GM10248 (cell line): ENCODE measurements around the gene HDAC4.

Source experiments
- CTCF ChIA-PET: fragments of 300-600 bp; sonication (Branson Sonifier 250); formaldehyde crosslinking; extraction: SDS; loops from one replicate; lab custom pipeline; 2021; ENCODE audit warnings: antibody characterized with exemption; lab: Yijun Ruan, JAX
- POLR2A ChIA-PET: fragments of 350-650 bp; sonication (Branson Sonifier 250); formaldehyde crosslinking; extraction: SDS; loops from one replicate; lab custom pipeline; 2020; ENCODE audit warnings: antibody characterized with exemption; lab: Yijun Ruan, JAX
- DNase-seq: peaks from one replicate; pipeline ENCODE4 v3.0.0; 2012; ENCODE audit errors: extremely low spot score
- TF ChIP-seq, protein P1 (sequence below): IDR thresholded peaks from 2 replicates; pipeline ENCODE4 v1.5.1; 2012; ENCODE audit warnings: mild to moderate bottlenecking, low read depth; ENCODE audit errors: extremely low read depth, missing control alignments, control extremely low read depth

Gene HDAC4

DNA sequence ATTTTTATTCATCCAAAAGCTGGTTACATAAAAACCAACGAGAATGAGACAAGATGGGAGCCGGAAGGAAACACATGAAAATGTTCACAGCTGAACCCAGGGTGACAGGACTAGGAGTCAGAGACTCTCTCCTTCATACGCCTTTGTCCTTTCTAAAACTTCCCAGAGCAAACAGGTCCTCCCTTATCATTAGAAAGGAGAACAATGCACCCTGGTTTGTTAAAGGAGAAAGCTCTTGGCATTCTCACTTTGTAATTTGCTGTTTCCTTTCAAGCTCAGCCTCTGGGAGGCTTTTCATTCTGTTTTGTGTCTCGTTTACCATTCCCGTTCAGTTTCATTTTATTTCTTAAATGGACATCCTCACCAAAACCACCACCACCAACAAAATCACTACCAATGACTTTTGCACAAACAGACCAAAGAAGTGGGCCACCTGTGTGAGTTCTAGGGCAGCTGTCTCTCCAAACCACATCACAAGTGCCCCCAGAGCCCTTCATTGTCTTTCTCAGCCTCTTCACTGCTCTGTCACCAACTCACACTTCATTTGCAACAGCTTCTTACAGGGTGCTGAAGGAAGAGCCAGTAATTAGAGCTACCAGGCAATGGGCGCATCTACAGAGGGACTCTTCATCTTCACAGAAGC, 105.3 kb downstream of the HDAC4 start:
- ChIA-PET POLR2A (no interaction called here), CTCF (interaction anchor here (0.9 to 2.1 kb wide), 5 partner anchors 9 to 125 kb away, joined by 3 to 5 read pairs (median 3); no protein-coding TSS in a partner anchor)
- TF ChIP-seq, protein P1, sequence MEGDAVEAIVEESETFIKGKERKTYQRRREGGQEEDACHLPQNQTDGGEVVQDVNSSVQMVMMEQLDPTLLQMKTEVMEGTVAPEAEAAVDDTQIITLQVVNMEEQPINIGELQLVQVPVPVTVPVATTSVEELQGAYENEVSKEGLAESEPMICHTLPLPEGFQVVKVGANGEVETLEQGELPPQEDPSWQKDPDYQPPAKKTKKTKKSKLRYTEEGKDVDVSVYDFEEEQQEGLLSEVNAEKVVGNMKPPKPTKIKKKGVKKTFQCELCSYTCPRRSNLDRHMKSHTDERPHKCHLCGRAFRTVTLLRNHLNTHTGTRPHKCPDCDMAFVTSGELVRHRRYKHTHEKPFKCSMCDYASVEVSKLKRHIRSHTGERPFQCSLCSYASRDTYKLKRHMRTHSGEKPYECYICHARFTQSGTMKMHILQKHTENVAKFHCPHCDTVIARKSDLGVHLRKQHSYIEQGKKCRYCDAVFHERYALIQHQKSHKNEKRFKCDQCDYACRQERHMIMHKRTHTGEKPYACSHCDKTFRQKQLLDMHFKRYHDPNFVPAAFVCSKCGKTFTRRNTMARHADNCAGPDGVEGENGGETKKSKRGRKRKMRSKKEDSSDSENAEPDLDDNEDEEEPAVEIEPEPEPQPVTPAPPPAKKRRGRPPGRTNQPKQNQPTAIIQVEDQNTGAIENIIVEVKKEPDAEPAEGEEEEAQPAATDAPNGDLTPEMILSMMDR: no peak
- no peak for DNase-seq

DNA sequence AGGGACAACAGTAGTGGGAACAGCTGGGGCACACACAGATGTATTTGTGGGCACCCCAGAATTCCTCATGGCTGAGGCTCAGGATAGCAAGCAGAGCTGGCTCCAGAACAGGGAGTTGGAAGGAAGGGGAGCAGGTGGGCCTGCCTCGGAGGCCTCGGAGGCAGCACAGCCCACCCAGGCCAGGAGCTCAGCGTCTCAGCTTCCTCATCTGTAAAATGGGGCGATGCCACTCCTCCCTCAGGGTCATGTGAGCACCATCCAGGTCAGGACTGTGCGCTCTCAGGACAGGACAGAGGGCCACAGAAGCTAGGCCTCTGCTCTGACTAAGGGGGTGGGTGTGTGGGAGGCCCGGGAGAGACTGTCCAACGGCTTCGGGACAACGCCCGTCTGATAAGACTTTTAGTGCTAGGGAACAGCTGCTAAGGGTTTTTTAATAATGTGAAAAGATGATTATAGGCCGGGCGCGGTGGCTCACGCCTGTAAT, 106.2 kb downstream of the HDAC4 start:
- ChIA-PET POLR2A (no interaction called here), CTCF (interaction anchor here (0.7 to 2.1 kb wide), 7 partner anchors 9 to 65 kb away, joined by 3 to 5 read pairs (median 3); no protein-coding TSS in a partner anchor)
- TF ChIP-seq, protein P1: no peak
- no peak for DNase-seq

DNA sequence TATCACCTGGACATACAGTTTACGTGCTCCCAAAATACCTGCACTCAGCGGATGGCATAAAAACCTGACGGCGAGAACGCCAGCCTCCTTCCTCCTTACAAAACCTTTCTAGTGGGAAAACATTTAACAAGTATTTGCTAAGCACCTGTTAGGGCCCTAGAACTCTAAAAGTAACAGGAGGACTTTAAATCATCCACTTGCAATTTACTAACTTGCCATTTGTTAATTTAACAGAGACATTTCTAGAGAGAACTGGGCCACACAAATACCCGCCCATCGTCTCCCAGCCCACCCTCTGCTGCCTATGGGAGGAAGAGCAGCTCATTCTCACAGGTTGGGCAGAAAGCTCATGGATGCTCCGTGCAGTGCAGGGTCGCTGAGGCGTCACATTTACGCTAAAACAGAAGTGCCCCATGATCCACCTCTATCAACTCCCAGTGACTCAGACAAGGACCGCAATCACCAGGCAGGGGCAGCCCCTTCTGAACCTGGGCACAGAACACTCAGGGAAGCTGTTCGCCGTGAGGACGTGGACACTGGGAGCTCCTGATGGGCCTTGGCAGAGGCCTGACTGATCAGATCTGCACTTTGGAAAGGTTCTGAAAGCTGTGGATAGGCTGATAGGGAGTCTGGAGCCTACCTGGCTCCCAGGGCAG, 106.9 kb downstream of the HDAC4 start:
- ChIA-PET CTCF (interaction anchor here (0.7 to 2.1 kb wide), 8 partner anchors 9 to 66 kb away, joined by 3 to 5 read pairs (median 3); no protein-coding TSS in a partner anchor), POLR2A (no interaction called here)
- TF ChIP-seq, protein P1: no peak
- DNase-seq: peak; percentile 57

DNA sequence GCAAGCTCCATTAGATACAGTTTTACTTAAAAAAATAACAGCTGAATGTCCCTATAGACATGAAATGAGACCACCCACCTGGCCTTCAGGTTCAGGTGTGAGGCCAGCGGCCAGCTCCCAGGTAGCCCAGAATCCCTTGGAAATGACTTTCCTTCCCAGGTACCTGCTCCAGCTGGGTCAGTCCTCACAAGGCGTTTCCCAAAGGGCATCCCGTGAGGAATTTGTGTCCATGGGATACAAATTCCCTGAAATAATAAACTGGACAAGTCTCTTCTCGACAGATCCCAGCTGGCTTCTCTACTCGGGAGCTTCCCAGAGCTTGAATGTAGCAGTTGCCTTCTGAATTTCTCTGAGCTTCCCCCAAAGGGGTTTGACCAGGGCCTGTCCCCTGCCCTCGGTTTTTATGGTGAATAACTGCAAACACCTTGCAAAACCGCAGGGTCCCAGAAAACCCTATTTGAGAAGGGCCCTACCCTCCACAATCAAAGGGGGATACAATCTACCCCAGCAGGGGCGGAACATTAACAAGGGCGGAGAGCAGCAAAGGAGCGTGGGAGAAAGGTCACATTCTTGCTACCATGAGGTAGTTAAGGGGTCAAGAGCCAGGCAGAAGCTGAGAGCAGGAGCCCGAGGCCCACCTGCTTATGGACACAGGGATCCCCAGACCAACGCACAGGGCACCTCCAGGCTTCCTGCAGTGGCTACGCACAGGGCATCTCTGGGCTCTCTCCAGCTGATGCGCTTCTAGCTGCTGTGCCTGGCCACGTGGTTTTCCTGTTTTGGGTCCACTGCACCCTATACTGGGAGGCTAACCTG, 107.7 kb downstream of the HDAC4 start:
- ChIA-PET POLR2A (no interaction called here), CTCF (interaction anchor here (0.9 to 1.5 kb wide), 4 partner anchors 10 to 47 kb away, joined by 3 read pairs; no protein-coding TSS in a partner anchor)
- TF ChIP-seq, protein P1: no peak
- DNase-seq: no peak

DNA sequence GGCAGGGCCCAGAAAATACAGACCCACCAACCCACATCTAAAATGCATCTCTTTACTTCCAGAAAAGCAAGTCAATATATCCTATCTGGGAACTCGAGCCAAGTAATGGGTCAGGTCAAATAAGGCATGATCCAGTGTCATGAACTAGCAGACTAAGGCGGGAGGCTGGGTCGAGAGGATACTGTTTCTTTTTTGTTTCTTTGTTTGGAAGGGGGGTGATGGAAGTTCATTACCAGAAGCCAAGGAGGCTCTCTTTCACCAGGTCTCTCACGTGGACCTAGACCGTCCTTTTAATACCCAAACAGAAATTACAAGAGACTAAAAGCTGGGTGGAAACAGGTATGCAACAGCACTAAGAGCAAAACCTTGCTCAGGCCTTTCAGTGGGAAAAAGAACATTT, 108.3 kb downstream of the HDAC4 start:
- ChIA-PET CTCF (interaction anchor here (1.5 kb wide), 1 partner anchor 47 kb away, joined by 3 read pairs; no protein-coding TSS in a partner anchor), POLR2A (no interaction called here)
- TF ChIP-seq, protein P1: no peak
- no peak for DNase-seq
